AG08396 (cell line): ENCODE results near the gene SLC44A3.
"Not testable (repeated sequence)": the region's sequence is repeated elsewhere in the genome, so short reads cannot be mapped to it uniquely, and the experiment has no call there.

Source experiments
- DNase-seq: peaks from one replicate; pipeline ENCODE4 v3.0.0; 2012; ENCODE audit warnings: low spot score, mixed read lengths

SLC44A3 gene

DNA sequence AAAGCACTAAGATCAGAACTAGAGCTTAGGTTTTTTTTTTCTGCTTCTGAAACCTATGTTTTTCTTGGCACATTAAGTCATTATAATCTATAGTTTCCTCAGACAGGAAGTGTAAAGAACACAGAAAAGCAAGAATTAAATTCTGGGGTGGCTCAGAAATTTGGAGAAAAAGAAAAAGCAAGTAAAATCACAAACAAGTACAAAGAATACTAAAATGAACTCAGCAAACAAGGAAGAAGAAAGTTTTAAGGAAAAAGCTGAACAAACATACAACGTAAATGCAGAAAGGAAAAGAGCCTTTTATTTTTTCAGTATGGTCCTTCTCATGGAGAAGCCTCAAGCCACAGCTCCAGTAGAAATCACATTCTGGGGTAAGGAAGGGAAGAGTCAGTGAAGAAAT is 115.3 kb downstream of the SLC44A3 start:
- DNase-seq = no peak

DNA sequence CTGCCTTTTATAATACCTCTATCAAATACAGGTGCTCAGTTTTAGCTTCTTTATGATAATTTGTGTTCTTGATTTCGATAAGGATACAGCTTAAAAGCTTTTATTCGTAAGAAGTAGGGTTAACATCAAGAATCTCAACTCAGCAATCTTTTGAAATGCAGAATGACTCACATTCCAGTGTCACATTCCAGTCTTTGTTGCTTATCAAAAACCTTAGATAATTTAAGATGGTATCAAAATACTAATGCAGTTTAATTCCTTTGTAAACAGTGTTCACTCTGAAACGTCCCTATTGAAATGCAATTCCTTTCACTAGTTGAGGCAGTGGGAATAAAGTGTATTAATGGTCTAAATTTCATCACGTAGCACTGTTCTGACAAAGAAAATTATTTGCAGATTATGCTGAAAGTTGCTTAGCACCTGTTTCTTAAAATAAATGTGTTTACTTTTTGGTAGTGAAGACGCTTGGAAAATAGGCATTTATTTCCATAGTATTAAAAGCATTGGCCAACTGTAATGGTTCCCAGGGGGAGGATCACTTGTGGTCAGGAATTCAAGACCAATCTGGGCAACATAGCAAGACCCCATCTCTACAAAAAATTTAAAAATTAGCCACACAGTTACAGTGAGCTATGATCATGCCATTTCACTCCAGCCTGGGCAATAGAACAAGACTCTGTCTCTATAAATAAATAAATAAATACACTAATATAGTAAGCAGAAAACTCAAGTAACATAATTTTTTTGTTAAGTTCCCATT is 116.9 kb downstream of the SLC44A3 start:
- no peak for DNase-seq

- no peak for DNase-seq
Measured at GRCh38 chr1:94937820-94938219, 117.7 kb downstream of the SLC44A3 start.

- DNase-seq = no peak
Measured at GRCh38 chr1:94940738-94941137, 120.6 kb downstream of the SLC44A3 start.

GRCh38 chr1:94941480-94941879 is 121.3 kb downstream of the SLC44A3 start:
- not testable (repeated sequence) for DNase-seq

GRCh38 chr1:94942171-94943128 is 122.3 kb downstream of the SLC44A3 start:
- DNase-seq = no peak
